Osteocyte (in vitro differentiated cells): ENCODE measurements around the gene TIAM2. TPM values are rescaled to one million over a fixed set of nuclear protein-coding genes. Genes with fewer than 3 reads are reported as not detected.

Experiments
- DNase-seq: peaks from one replicate; pipeline ENCODE4 v3.0.0; 2021; ENCODE audit warnings: mixed read lengths; ENCODE audit not compliant: unreplicated experiment; ENCODE audit errors: extremely low spot score
- H3K27ac Mint-ChIP-seq: one replicate; pipeline ENCODE4 v1.8.0; 2021; ENCODE audit warnings: mild to moderate bottlenecking, mixed read lengths; ENCODE audit not compliant: unreplicated experiment
- H3K27me3 Mint-ChIP-seq: one replicate; pipeline ENCODE4 v1.8.0; 2021; ENCODE audit warnings: mixed read lengths; ENCODE audit not compliant: unreplicated experiment
- H3K36me3 Mint-ChIP-seq: one replicate; pipeline ENCODE4 v1.8.0; 2021; ENCODE audit warnings: mixed read lengths; ENCODE audit not compliant: unreplicated experiment
- H3K4me1 Mint-ChIP-seq: one replicate; pipeline ENCODE4 v1.8.0; 2021; ENCODE audit warnings: mixed read lengths; ENCODE audit not compliant: unreplicated experiment
- H3K4me3 Mint-ChIP-seq: one replicate; pipeline ENCODE4 v1.8.0; 2021; ENCODE audit warnings: mild to moderate bottlenecking, moderate library complexity, mixed read lengths; ENCODE audit not compliant: unreplicated experiment
- H3K9me3 Mint-ChIP-seq: one replicate; pipeline ENCODE4 v1.8.0; 2021; ENCODE audit warnings: mixed read lengths; ENCODE audit not compliant: unreplicated experiment
- CTCF ChIP-seq: fragments of 200-600 bp; sonication (generic); IDR thresholded peaks from 2 replicates; pipeline ENCODE4 v1.5.0; 2021; ENCODE audit warnings: antibody characterized with exemption, mild to moderate bottlenecking, moderate library complexity
- total RNA-seq: library from RNA; stranded (reverse); gene quantifications from 2 replicates; pipeline ENCODE4 v1.2.1, GENCODE V29; 2021

TIAM2 gene
- total RNA-seq, 1 donor from 2014 or later, result 11.2 TPM

- DNase-seq, result no peak
- Mint-ChIP-seq H3K27me3 (no peaks in the 10 kb centered on the region), H3K9me3 (no peaks in the 10 kb centered on the region), H3K27ac (no peak overlapping the region), H3K4me1 (peaks cover 10% of the 10 kb centered on the region), H3K36me3 (no peaks in the 10 kb centered on the region), H3K4me3 (no peak overlapping the region)
- no peak for TF ChIP-seq CTCF
Observed at GRCh38 chr6:155031091-155031490, 36.0 kb downstream of the TIAM2 start.

- Mint-ChIP-seq H3K27ac (no peak overlapping the region), H3K4me1 (no peaks in the 10 kb centered on the region), H3K27me3 (no peaks in the 10 kb centered on the region)
Observed at GRCh38 chr6:155033021-155033791, 38.1 kb downstream of the TIAM2 start.

GRCh38 chr6:155036907-155037306, 41.8 kb downstream of the TIAM2 start:
- H3K9me3 Mint-ChIP-seq, result no peaks in the 10 kb centered on the region
- no peak overlapping the region for H3K27ac Mint-ChIP-seq
- no peak for DNase-seq
- no peak overlapping the region for H3K4me3 Mint-ChIP-seq
- peaks cover 1% of the 10 kb centered on the region for H3K36me3 Mint-ChIP-seq
- H3K27me3 Mint-ChIP-seq, result no peaks in the 10 kb centered on the region
- no peak for TF ChIP-seq CTCF
- H3K4me1 Mint-ChIP-seq, result peaks cover 10% of the 10 kb centered on the region

More at GRCh38 chr6:155033021-155033791, 38.1 kb downstream of the TIAM2 start:
- no peak for DNase-seq
- Mint-ChIP-seq H3K9me3 (no peaks in the 10 kb centered on the region), H3K4me3 (no peak overlapping the region), H3K36me3 (peaks cover 1% of the 10 kb centered on the region)
- TF ChIP-seq CTCF, result no peak

GRCh38 chr6:155038104-155038503, 43.0 kb downstream of the TIAM2 start:
- no peaks in the 10 kb centered on the region for H3K9me3 Mint-ChIP-seq
- DNase-seq, result no peak
- H3K4me3 Mint-ChIP-seq, result no peak overlapping the region
- no peak for TF ChIP-seq CTCF
- H3K27me3 Mint-ChIP-seq, result no peaks in the 10 kb centered on the region
- peaks cover 1% of the 10 kb centered on the region for H3K36me3 Mint-ChIP-seq
- H3K27ac Mint-ChIP-seq, result no peak overlapping the region
- H3K4me1 Mint-ChIP-seq, result peaks cover 14% of the 10 kb centered on the region

- H3K27me3 Mint-ChIP-seq, result no peaks in the 10 kb centered on the region
- no peak overlapping the region for H3K4me3 Mint-ChIP-seq
- TF ChIP-seq CTCF, result no peak
- no peak overlapping the region for H3K27ac Mint-ChIP-seq
- H3K4me1 Mint-ChIP-seq, result peaks cover 14% of the 10 kb centered on the region
- H3K9me3 Mint-ChIP-seq, result no peaks in the 10 kb centered on the region
- DNase-seq, result no peak
- peaks cover 1% of the 10 kb centered on the region for H3K36me3 Mint-ChIP-seq
Observed at GRCh38 chr6:155038527-155038926, 43.4 kb downstream of the TIAM2 start.
